NCI-H128 (cell line): ENCODE data around the gene RBMX.

Source experiments
- DNase-seq: peaks from one replicate; lab custom pipeline; 2025; ENCODE audit not compliant: unreplicated experiment; lab: John Stamatoyannopoulos, UW

Gene RBMX

DNA sequence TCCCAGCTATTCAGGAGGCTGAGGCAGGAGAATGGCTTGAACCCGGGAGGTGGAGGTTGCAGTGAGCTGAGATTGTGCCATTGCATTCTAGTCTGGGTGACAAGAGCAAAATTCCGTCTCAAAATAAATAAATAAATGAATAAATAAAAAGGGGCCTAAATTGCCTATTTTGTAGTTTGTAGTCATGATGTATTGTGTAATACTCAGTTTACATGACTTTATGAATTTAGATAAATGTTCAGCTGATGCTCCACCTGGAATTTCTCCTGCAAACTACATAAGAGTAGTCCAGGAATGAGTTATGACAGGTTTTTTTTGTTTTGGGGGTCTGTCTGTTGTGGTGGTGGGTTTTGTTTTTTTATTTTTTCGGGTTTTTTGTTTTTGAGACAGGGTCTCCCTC is 31.1 kb downstream of the RBMX start:
- DNase-seq: no peak

DNA sequence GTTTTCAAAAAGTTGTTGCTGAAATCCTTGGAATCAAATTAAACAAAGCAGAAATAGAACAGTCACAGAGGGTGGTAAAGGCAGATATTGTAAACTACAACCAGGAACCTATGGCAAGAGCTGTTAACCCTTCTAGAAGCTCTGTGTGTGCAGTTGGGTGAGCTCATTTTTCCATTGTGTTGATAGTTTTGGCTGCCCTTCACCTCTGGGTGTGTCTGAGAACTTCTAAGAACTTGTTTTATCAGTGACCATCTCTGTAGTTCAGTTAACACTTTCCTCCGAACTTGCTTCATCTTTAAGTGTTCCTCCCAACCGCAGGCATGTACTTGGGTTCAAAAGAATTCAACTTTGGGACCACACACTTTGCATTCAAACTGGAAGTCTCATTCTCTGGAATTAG is 32.7 kb downstream of the RBMX start:
- DNase-seq: no peak

DNA sequence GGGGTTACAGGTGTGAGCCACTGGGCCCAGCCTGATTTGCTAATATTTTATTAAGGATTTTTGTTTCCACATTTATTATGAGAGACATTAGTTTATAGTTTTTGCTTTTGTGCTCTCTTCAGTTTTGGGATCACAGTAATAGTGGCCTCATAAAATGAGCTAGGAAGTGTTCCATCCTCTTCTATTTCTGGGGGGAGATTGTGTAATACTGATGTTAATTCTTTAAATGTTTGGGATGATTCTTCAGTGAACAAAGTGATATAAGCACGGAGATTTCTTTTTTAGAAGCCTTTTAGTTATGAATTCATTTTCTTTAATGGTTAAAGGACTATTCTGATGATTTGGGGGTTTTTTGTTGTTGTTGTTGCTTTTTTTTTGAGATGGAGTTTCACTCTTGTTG is 41.3 kb downstream of the RBMX start:
- DNase-seq: no peak

DNA sequence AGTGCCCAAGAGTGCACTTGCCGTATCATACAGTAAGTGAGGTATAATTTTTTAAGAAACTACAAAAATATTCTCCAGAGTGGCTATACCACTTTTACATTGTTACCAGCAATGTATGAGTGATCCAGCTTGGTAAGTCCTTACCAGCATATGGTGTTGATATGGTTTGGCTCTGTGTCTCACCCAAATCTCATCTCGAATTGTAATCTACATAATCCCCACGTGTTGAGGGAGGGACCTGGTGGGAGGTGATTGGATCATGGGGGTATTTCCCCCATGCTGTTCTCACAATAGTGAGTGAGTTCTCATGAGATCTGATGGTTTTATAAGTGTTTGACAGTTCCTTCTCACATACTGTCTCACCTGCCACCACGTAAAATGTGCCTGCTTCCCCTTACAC is 44.8 kb downstream of the RBMX start:
- DNase-seq: no peak

DNA sequence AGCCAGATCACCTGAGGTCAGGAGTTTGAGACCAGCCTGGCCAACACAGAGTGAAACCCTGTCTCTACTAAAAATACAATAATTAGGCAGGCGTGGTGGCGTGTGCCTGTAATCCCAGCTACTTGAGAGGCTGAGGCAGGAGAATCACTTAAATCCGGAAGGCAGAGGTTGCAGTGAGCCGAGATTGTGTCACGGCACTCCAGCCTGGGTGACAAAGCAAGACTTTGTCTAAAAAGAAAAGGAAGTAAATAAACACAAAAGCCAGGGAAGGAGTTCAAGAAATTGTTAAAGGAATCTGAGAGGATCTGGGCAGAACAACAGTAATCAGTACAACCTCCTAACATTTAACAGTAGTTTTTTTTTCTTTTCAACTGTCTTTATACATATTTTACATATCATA is 51.1 kb downstream of the RBMX start:
- DNase-seq: no peak

DNA sequence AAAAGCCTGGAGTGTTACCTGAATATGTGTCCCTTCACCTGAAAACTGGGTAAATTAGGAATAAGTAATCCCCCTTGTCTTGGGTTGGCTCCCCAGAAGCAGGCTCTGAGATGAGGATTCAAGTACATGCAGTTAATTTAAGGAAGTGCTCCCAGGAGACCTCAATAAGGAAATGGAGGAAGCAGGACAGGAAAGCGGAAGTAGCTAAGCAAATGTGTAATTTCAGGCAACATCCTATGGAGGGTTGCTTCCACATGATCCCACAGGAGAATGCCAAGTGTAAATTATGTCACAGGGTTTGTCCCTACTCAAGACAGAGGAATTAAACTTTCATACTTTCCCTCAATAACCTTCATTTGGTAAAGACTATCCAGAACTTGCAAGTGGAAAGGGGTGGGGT is 51.7 kb downstream of the RBMX start:
- no peak for DNase-seq

DNA sequence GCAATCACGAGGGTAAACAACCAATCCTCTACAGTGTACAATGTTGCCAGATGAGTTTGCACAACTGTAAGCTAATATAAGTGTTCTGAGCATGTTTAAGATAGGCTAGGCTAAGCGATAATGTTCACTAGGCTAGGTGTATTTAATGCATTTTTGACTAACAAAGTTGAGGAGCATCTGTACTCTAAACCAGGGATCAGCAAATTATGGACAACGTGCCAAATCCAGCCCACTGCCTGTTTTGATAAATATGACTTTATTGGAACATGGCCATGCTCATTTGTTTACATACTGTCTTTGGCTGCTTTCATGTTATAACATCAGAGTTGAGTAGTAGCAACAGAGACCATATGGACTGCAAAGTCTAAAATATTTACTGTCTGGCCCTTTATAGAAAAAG is 53.5 kb downstream of the RBMX start:
- DNase-seq: peak; percentile 6

DNA sequence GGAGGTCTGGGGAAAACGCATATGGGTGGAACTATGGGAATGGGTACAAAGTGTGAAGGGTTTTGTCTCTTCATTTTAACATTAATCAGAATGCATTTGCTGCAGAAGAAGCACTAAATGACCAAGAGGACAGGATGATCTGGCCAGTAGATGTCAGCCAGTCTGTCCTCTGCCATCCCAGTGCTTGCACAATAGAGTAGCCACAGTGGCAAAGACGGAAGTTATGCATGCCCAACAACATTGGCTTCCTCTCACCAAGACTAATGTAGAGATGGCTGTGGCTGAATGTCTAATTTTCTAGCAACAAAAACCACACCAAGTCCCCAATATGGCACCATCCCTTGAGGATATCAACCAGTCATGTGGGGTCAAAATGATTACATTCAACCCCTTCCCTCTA is 54.8 kb downstream of the RBMX start:
- DNase-seq: no peak
